HepG2 (cell line): Measurements from ENCODE around the gene NFATC3. TPM values are rescaled to one million over a fixed set of nuclear protein-coding genes. Genes with fewer than 3 reads are reported as not detected.

ENCODE experiments used
- ATAC-seq: fragments of 200-7000 bp; cut with Tn5 transposase; 3 replicates; pipeline ENCODE4 v1.9.1; 2020; ENCODE audit warnings: mild to moderate bottlenecking, moderate library complexity
- BruUV-seq: library from RNA; stranded (reverse); fragments of 400-500 nt; replicated peaks from 2 replicates; lab custom pipeline; 2021; lab: Mats Ljungman, UMichigan
- CTCF ChIA-PET: fragments of 300-600 bp; formaldehyde crosslinking; extraction: SDS; loops from one replicate; lab custom pipeline; 2021; ENCODE audit warnings: low total read pairs, inconsistent platforms, low intra/inter-chr PET ratio; lab: Yijun Ruan, JAX
- POLR2A ChIA-PET: fragments of 350-600 bp; sonication (Branson Sonifier 250); formaldehyde crosslinking; loops from one replicate; lab custom pipeline; 2020; ENCODE audit warnings: antibody characterized with exemption, inconsistent platforms; lab: Yijun Ruan, JAX
- DNase-seq: peaks from one replicate; pipeline ENCODE4 v3.0.0-alpha.2; 2015; ENCODE audit warnings: low spot score
- FAIRE-seq: peaks from 3 replicates; lab custom pipeline; 2011; peaks lifted over from hg19 to GRCh38; lab: Jason Lieb, UNC
- H2AFZ ChIP-seq: one replicate; pipeline ENCODE4 v1.6.1; 2011; ENCODE audit warnings: low read length, inconsistent platforms
- H3K27ac ChIP-seq: fragments of 300-600 bp; 3 replicates; pipeline ENCODE4 v1.8.0; 2011; ENCODE audit warnings: mixed run types, mild to moderate bottlenecking, mixed read lengths, low read length, inconsistent platforms; ENCODE audit not compliant: insufficient read depth; ENCODE audit errors: extremely low read length
- H3K27me3 ChIP-seq, 2 experiments: fragments of 200-600 bp in 1 of 2; 2 replicates in 1 of 2; 3 replicates in 1 of 2; pipeline versions ENCODE4 v1.6.0 to v1.8.0; 2011; ENCODE audit warnings: low read length in 2 of 2, mild to moderate bottlenecking in 2 of 2, moderate library complexity in 2 of 2, inconsistent platforms in 1 of 2; ENCODE audit not compliant: insufficient read depth in 2 of 2, control insufficient read depth in 1 of 2
- H3K36me3 ChIP-seq, 2 experiments: fragments of 200-600 bp in 1 of 2; replicated peaks in 1 of 2; 2 replicates in 1 of 2; 3 replicates in 1 of 2; pipeline versions ENCODE4 v1.5.1 to v1.8.0; 2011; ENCODE audit warnings: low read length in 2 of 2, inconsistent platforms in 1 of 2; ENCODE audit not compliant: insufficient read depth in 2 of 2, control insufficient read depth in 1 of 2
- H3K4me1 ChIP-seq: 2 replicates; pipeline ENCODE4 v1.5.1; 2012; ENCODE audit warnings: low read length, inconsistent platforms; ENCODE audit not compliant: insufficient read depth
- H3K4me2 ChIP-seq: 2 replicates; pipeline ENCODE4 v1.6.0; 2011; ENCODE audit warnings: low read depth, low read length, inconsistent platforms
- H3K4me3 ChIP-seq, 3 experiments: fragments of 200-600 bp in 1 of 3; sonication (generic), shearing (Covaris generic) in 1 of 3; replicated peaks in 1 of 3; 2 replicates each; pipeline ENCODE4 v1.5.1; 2011 to 2016; ENCODE audit warnings: low read length in 3 of 3, inconsistent platforms in 2 of 3, low read depth in 2 of 3, mild to moderate bottlenecking in 2 of 3, control low read depth in 1 of 3, mixed read lengths in 1 of 3; ENCODE audit not compliant: insufficient read depth in 1 of 3
- H3K79me2 ChIP-seq: one replicate; pipeline ENCODE4 v1.6.1; 2011; ENCODE audit warnings: low read length, inconsistent platforms; ENCODE audit not compliant: insufficient read depth
- H3K9ac ChIP-seq: 2 replicates; pipeline ENCODE4 v1.6.0; 2011; ENCODE audit warnings: mild to moderate bottlenecking, low read depth, low read length, inconsistent platforms; ENCODE audit not compliant: insufficient read depth
- H3K9me3 ChIP-seq: 2 replicates; pipeline ENCODE4 v1.5.1; 2012; ENCODE audit warnings: mild to moderate bottlenecking, low read length
- H4K20me1 ChIP-seq: 2 replicates; pipeline ENCODE4 v1.6.0; 2011; ENCODE audit warnings: inconsistent platforms, mild to moderate bottlenecking, low read length, moderate library complexity; ENCODE audit not compliant: insufficient read depth
- CEBPB ChIP-seq: IDR thresholded peaks from 2 replicates; pipeline ENCODE4 v1.6.1; 2011; ENCODE audit warnings: low read depth, low read length, improper control_type of control experiment, borderline replicate concordance
- HOXA9 ChIP-seq: sonication (generic); formaldehyde crosslinking; IDR thresholded peaks from 2 replicates; pipeline ENCODE4 v1.8.1; 2022; ENCODE audit warnings: missing genetic modification reagents, mild to moderate bottlenecking, moderate library complexity, borderline replicate concordance
- MZF1 ChIP-seq: sonication (generic); formaldehyde crosslinking; IDR thresholded peaks from 2 replicates; pipeline ENCODE4 v1.8.1; 2023; ENCODE audit warnings: mild to moderate bottlenecking, missing genetic modification reagents, borderline replicate concordance
- NCOA1 ChIP-seq: sonication (generic); formaldehyde crosslinking; IDR thresholded peaks from 2 replicates; pipeline ENCODE4 v1.9.0; 2021; ENCODE audit warnings: missing genetic modification reagents
- NR0B2 ChIP-seq: sonication (generic); formaldehyde crosslinking; IDR thresholded peaks from 2 replicates; pipeline ENCODE4 v1.4.0; 2020; ENCODE audit warnings: mild to moderate bottlenecking, missing genetic modification reagents
- PTBP1 ChIP-seq: fragments of 200-400 bp; formaldehyde crosslinking; IDR thresholded peaks from 2 replicates; pipeline ENCODE4 v1.6.1; 2018; ENCODE audit warnings: low read length, low read depth; ENCODE audit not compliant: poor library complexity, severe bottlenecking
- ZC3H13 ChIP-seq: sonication (generic); formaldehyde crosslinking; IDR thresholded peaks from 2 replicates; pipeline ENCODE4 v1.8.1; 2023; ENCODE audit warnings: mild to moderate bottlenecking, missing genetic modification reagents, moderate library complexity
- ZNF225 ChIP-seq: sonication (generic); formaldehyde crosslinking; IDR thresholded peaks from 2 replicates; pipeline ENCODE4 v1.4.0; 2020; ENCODE audit warnings: mild to moderate bottlenecking, missing genetic modification reagents
- ZNF460 ChIP-seq: sonication (generic); formaldehyde crosslinking; IDR thresholded peaks from 2 replicates; pipeline ENCODE4 v1.5.1; 2020; ENCODE audit warnings: missing genetic modification reagents, mild to moderate bottlenecking, borderline replicate concordance
- ZNF780A ChIP-seq: sonication (generic); formaldehyde crosslinking; IDR thresholded peaks from 2 replicates; pipeline ENCODE4 v1.8.0; 2022; ENCODE audit warnings: mild to moderate bottlenecking, missing genetic modification reagents, moderate library complexity
- WGBS: methylation state at CpG from one replicate; pipeline ENCODE4 v1.1.6; 2017; ENCODE audit warnings: low lambda C conversion rate; 5-methylcytosine and 5-hydroxymethylcytosine counted together
- in situ Hi-C: cut with HindIII; loops from 2 replicates; pipeline ENCODE4 v1.10.0; 2017; ENCODE audit warnings: low pct_unique_long_range_greater_than_20kb; ENCODE audit not compliant: extremely low pct_ligation_motif_present
- intact Hi-C: fragments of 100-400 bp; cut with micrococcal nuclease; formaldehyde crosslinking; loops from one replicate; pipeline ENCODE4 v1.10.0; 2022; ENCODE audit not compliant: unreplicated experiment
- polyA plus RNA-seq, 8 experiments: library from polyadenylated mRNA; depleted of rRNA in 3 of 8; stranded (reverse) in 7 of 8; unstranded in 1 of 8; fragments of >200 nt; fragmentation: Illumina TruSeq in 4 of 8; extraction: Trizol in 4 of 8; gene quantifications; 2 replicates each; pipeline versions ENCODE4 v1.2.1 to v1.2.3, GENCODE V29; 2011 to 2016; ENCODE audit warnings: low read depth in 4 of 8, missing spikeins in 1 of 8, mixed read lengths in 1 of 8; ENCODE audit not compliant: insufficient read depth in 1 of 8
- total RNA-seq, 5 experiments: library from RNA; depleted of rRNA; stranded (reverse); fragments of >200 nt; fragmentation: Illumina TruSeq; extraction: Trizol; gene quantifications; 2 replicates each; pipeline ENCODE4 v1.2.3, GENCODE V29; 2016; ENCODE audit warnings: low read depth in 1 of 5
- TF ChIP-seq, protein P1 (sequence below): sonication (generic); formaldehyde crosslinking; IDR thresholded peaks from 2 replicates; pipeline ENCODE4 v1.5.0; 2020; ENCODE audit warnings: mild to moderate bottlenecking, missing genetic modification reagents
- TF ChIP-seq, protein P2 (sequence below): sonication (generic); formaldehyde crosslinking; IDR thresholded peaks from 2 replicates; pipeline ENCODE4 v1.4.0; 2020; ENCODE audit warnings: mild to moderate bottlenecking, missing genetic modification reagents
- TF ChIP-seq, protein P3 (sequence below): sonication (generic); formaldehyde crosslinking; conservative IDR thresholded peaks from 2 replicates; pipeline ENCODE4 v1.8.0; 2022; ENCODE audit warnings: missing genetic modification reagents

NFATC3 gene
- total and polyA plus RNA-seq, 2 of the 13 experiments (the other 11 are each of a cell fraction or from before 2014, with no cell fraction given): 52.6 to 62.7 TPM

DNA sequence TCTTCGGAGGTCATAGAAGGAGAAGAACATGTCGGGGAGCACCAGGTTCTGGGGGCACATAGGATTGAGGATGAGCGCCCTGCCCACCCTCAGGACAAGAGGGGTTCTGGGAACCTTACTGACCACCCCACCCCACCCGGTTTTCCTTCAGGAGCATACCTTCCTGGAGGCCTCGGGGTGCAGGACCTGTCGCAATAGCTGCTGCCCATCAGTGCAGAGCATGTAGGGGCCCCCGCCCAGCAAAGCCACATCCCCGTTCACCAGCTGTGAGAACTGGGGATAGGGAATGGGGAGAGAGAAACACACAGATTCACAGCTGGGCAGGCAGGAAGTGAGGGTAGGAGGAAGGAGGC is 148.6 kb downstream of the NFATC3 start:
- H2AFZ ChIP-seq: no peak overlapping the region
- H3K27me3 ChIP-seq: no peaks in the 10 kb centered on the region; a peak in 1 of 5 replicates
- H3K4me1 ChIP-seq: peaks cover 38% of the 10 kb centered on the region
- H3K9me3 ChIP-seq: no peaks in the 10 kb centered on the region
- ATAC-seq (no peak), DNase-seq (no peak), FAIRE-seq (no peak)
- BruUV-seq: no TSS peak
- H3K4me2 ChIP-seq: peak overlapping the region; percentile 99
- ChIA-PET CTCF (no interaction called here), POLR2A (interaction anchor here (0.7 to 5.6 kb wide), 20 partner anchors 10 to 388 kb away, joined by 3 to 100 read pairs (median 5); partner anchors contain the start of genes NFATC3, PLA2G15, PRMT7 and SLC7A6)
- peaks cover 33 to 44% of the 10 kb centered on the region in 2 experiments for H3K36me3 ChIP-seq
- H3K79me2 ChIP-seq: peaks cover 29% of the 10 kb centered on the region
- TF ChIP-seq ZC3H13 (CRISPR knock-in tag): 0 out of 2 replicates have a peak, but pooled peaks have one; percentile 21
- TF ChIP-seq ZNF780A (CRISPR knock-in tag): peak; percentile 15; the same call in 1 of the 2 replicates
- TF ChIP-seq PTBP1: peak; percentile 24
- 0 out of 2 replicates have a peak, but pooled peaks have one; percentile 29 for TF ChIP-seq HOXA9 (CRISPR knock-in tag)
- peak; percentile 23; the same call in 1 of the 2 replicates for TF ChIP-seq CEBPB
- TF ChIP-seq, protein P1, sequence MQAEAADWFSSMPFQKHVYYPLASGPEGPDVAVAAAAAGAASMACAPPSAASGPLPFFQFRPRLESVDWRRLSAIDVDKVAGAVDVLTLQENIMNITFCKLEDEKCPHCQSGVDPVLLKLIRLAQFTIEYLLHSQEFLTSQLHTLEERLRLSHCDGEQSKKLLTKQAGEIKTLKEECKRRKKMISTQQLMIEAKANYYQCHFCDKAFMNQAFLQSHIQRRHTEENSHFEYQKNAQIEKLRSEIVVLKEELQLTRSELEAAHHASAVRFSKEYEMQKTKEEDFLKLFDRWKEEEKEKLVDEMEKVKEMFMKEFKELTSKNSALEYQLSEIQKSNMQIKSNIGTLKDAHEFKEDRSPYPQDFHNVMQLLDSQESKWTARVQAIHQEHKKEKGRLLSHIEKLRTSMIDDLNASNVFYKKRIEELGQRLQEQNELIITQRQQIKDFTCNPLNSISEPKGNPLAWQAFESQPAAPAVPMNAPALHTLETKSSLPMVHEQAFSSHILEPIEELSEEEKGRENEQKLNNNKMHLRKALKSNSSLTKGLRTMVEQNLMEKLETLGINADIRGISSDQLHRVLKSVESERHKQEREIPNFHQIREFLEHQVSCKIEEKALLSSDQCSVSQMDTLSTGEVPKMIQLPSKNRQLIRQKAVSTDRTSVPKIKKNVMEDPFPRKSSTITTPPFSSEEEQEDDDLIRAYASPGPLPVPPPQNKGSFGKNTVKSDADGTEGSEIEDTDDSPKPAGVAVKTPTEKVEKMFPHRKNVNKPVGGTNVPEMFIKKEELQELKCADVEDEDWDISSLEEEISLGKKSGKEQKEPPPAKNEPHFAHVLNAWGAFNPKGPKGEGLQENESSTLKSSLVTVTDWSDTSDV (CRISPR knock-in tag): 0 out of 2 replicates have a peak, but pooled peaks have one; percentile 47
- TF ChIP-seq ZNF460: no peak
- TF ChIP-seq MZF1 (CRISPR knock-in tag): 0 out of 2 replicates have a peak, but pooled peaks have one; percentile 17
- TF ChIP-seq ZNF225 (CRISPR knock-in tag): 0 out of 2 replicates have a peak, but pooled peaks have one; percentile 1
- 0 out of 2 replicates have a peak, but pooled peaks have one; percentile 24 for TF ChIP-seq NR0B2 (CRISPR knock-in tag)
- TF ChIP-seq, protein P2, sequence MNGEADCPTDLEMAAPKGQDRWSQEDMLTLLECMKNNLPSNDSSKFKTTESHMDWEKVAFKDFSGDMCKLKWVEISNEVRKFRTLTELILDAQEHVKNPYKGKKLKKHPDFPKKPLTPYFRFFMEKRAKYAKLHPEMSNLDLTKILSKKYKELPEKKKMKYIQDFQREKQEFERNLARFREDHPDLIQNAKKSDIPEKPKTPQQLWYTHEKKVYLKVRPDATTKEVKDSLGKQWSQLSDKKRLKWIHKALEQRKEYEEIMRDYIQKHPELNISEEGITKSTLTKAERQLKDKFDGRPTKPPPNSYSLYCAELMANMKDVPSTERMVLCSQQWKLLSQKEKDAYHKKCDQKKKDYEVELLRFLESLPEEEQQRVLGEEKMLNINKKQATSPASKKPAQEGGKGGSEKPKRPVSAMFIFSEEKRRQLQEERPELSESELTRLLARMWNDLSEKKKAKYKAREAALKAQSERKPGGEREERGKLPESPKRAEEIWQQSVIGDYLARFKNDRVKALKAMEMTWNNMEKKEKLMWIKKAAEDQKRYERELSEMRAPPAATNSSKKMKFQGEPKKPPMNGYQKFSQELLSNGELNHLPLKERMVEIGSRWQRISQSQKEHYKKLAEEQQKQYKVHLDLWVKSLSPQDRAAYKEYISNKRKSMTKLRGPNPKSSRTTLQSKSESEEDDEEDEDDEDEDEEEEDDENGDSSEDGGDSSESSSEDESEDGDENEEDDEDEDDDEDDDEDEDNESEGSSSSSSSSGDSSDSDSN (CRISPR knock-in tag): no peak
- no peak for TF ChIP-seq NCOA1 (CRISPR knock-in tag)
- TF ChIP-seq, protein P3, sequence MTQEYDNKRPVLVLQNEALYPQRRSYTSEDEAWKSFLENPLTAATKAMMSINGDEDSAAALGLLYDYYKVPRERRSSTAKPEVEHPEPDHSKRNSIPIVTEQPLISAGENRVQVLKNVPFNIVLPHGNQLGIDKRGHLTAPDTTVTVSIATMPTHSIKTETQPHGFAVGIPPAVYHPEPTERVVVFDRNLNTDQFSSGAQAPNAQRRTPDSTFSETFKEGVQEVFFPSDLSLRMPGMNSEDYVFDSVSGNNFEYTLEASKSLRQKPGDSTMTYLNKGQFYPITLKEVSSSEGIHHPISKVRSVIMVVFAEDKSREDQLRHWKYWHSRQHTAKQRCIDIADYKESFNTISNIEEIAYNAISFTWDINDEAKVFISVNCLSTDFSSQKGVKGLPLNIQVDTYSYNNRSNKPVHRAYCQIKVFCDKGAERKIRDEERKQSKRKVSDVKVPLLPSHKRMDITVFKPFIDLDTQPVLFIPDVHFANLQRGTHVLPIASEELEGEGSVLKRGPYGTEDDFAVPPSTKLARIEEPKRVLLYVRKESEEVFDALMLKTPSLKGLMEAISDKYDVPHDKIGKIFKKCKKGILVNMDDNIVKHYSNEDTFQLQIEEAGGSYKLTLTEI: no peak
- WGBS: 83% methylated on average over 8 of the region's 8 CpGs
- H4K20me1 ChIP-seq: peaks cover 39% of the 10 kb centered on the region
- in situ Hi-C loops: loop anchor here (10.0 kb wide), 1 partner anchor 149 kb away; the partner anchor contains the start of gene NFATC3
- peak overlapping the region; percentile 85 for H3K27ac ChIP-seq
- H3K4me3 ChIP-seq: peak overlapping the region in 1 of 3 experiments; percentile 94; a peak in 2 of 6 replicates
- intact Hi-C loops: no loop called here
- no peak overlapping the region for H3K9ac ChIP-seq
